Nephron (organoid): ENCODE measurements around the gene FREM2.

Experiments used
- H3K27ac Mint-ChIP-seq, 3 experiments: 2 replicates each; pipeline ENCODE4 v1.8.0; 2020; ENCODE audit warnings: mixed read lengths in 3 of 3, mild to moderate bottlenecking in 2 of 3, moderate library complexity in 1 of 3
- H3K27me3 Mint-ChIP-seq: 2 replicates; pipeline ENCODE4 v1.8.0; 2021; ENCODE audit warnings: low read depth, mild to moderate bottlenecking, moderate library complexity, mixed read lengths
- H3K36me3 Mint-ChIP-seq: 2 replicates; pipeline ENCODE4 v1.8.0; 2020; ENCODE audit warnings: low read depth, mixed read lengths
- H3K4me1 Mint-ChIP-seq: 2 replicates; pipeline ENCODE4 v1.8.0; 2020; ENCODE audit warnings: mixed read lengths
- H3K4me3 Mint-ChIP-seq, 3 experiments: 2 replicates each; pipeline ENCODE4 v1.8.0; 2020; ENCODE audit warnings: mild to moderate bottlenecking in 3 of 3, mixed read lengths in 3 of 3, moderate library complexity in 2 of 3
- H3K9me3 Mint-ChIP-seq: 2 replicates; pipeline ENCODE4 v1.8.0; 2020; ENCODE audit warnings: mixed read lengths
- TF ChIP-seq, protein P1 (sequence below), 3 experiments: fragments of 200-600 bp; sonication (generic); IDR thresholded peaks; one replicate each; pipeline ENCODE4 v1.5.0; 2021; ENCODE audit warnings: antibody characterized with exemption in 3 of 3; ENCODE audit not compliant: unreplicated experiment in 3 of 3

The FREM2 gene

GRCh38 chr13:38702669-38703068, 15.8 kb downstream of the FREM2 start:
- Mint-ChIP-seq H3K27me3 (no peaks in the 10 kb centered on the region), H3K4me1 (peaks cover 41% of the 10 kb centered on the region), H3K9me3 (no peaks in the 10 kb centered on the region), H3K27ac (peak overlapping the region in 2 of 3 experiments; percentile 8 to 43), H3K36me3 (peaks cover 15% of the 10 kb centered on the region), H3K4me3 (no peak overlapping the region)
- TF ChIP-seq, protein P1, sequence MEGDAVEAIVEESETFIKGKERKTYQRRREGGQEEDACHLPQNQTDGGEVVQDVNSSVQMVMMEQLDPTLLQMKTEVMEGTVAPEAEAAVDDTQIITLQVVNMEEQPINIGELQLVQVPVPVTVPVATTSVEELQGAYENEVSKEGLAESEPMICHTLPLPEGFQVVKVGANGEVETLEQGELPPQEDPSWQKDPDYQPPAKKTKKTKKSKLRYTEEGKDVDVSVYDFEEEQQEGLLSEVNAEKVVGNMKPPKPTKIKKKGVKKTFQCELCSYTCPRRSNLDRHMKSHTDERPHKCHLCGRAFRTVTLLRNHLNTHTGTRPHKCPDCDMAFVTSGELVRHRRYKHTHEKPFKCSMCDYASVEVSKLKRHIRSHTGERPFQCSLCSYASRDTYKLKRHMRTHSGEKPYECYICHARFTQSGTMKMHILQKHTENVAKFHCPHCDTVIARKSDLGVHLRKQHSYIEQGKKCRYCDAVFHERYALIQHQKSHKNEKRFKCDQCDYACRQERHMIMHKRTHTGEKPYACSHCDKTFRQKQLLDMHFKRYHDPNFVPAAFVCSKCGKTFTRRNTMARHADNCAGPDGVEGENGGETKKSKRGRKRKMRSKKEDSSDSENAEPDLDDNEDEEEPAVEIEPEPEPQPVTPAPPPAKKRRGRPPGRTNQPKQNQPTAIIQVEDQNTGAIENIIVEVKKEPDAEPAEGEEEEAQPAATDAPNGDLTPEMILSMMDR (IDR thresholded peaks at IDR 0.05; ENCODE audit: unreplicated experiment in 3 of 3) = no peak

- peaks cover 35% of the 10 kb centered on the region for H3K4me1 Mint-ChIP-seq
- no peak overlapping the region for H3K4me3 Mint-ChIP-seq
- H3K9me3 Mint-ChIP-seq = no peaks in the 10 kb centered on the region
- TF ChIP-seq, protein P1 (IDR thresholded peaks at IDR 0.05; ENCODE audit: unreplicated experiment in 3 of 3) = no peak
- H3K27ac Mint-ChIP-seq = peak overlapping the region in 1 of 3 experiments; percentile 8
- peaks cover 9% of the 10 kb centered on the region for H3K36me3 Mint-ChIP-seq
- no peaks in the 10 kb centered on the region for H3K27me3 Mint-ChIP-seq
These were observed 16.4 kb downstream of the FREM2 start for GRCh38 chr13:38703255-38703654.

- peak overlapping the region in 1 of 3 experiments; percentile 30 for H3K27ac Mint-ChIP-seq
- H3K9me3 Mint-ChIP-seq = no peaks in the 10 kb centered on the region
- TF ChIP-seq, protein P1 (IDR thresholded peaks at IDR 0.05; ENCODE audit: unreplicated experiment in 3 of 3) = no peak
- peaks cover 21% of the 10 kb centered on the region for H3K4me1 Mint-ChIP-seq
- no peaks in the 10 kb centered on the region for H3K36me3 Mint-ChIP-seq
- no peak overlapping the region for H3K4me3 Mint-ChIP-seq
- H3K27me3 Mint-ChIP-seq = no peaks in the 10 kb centered on the region
These were observed 18.5 kb downstream of the FREM2 start for GRCh38 chr13:38705365-38705764.

DNA sequence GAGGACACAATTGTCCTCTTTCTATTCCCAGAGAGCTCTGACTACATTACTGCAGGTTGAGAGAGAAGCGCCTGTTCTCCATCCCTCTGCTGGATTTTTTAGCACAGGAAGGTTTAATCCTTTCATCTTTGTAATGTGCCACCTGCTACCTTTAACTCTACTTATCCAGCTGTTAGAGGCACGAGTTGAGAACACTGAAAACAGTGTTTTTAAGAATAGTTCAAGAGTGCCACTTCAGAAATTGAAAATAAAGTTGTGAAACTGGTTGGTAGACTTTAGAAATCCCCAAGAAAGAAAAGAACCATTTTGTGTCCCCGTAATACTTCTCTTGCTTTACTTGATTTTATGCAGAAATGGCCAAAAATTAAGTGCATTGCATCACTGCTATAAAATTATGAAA, 20.6 kb downstream of the FREM2 start:
- Mint-ChIP-seq H3K4me1 (peaks cover 10% of the 10 kb centered on the region), H3K4me3 (no peak overlapping the region), H3K27ac (peak overlapping the region in 1 of 3 experiments; percentile 81), H3K27me3 (no peaks in the 10 kb centered on the region), H3K36me3 (no peaks in the 10 kb centered on the region), H3K9me3 (no peaks in the 10 kb centered on the region)
- TF ChIP-seq, protein P1 (IDR thresholded peaks at IDR 0.05; ENCODE audit: unreplicated experiment in 3 of 3) = no peak

DNA sequence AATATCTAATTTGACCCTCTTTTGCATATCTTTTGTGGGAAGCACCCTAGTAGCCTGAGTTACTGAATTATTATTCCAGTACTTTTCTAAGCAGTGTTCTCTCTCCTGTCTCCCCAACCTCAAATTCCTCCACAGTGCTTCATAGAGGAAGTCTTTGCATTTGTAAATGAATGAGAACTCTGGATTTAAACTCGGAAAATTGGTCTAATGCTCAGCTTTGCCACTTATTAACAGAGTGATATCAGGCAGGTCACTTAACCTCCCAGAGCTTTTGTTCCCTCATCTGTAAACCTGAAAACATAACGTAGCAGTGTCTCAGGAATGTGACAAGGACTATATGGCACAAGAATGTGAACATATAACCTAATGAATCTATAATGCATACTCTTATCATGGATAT, 26.2 kb downstream of the FREM2 start:
- TF ChIP-seq, protein P1 (IDR thresholded peaks at IDR 0.05; ENCODE audit: unreplicated experiment in 3 of 3) = no peak
- H3K36me3 Mint-ChIP-seq = no peaks in the 10 kb centered on the region
- no peak overlapping the region for H3K4me3 Mint-ChIP-seq
- H3K9me3 Mint-ChIP-seq = no peaks in the 10 kb centered on the region
- peaks cover 5% of the 10 kb centered on the region for H3K4me1 Mint-ChIP-seq
- no peaks in the 10 kb centered on the region for H3K27me3 Mint-ChIP-seq
- peak overlapping the region; percentile 3 to 80 (median 13) for H3K27ac Mint-ChIP-seq

DNA sequence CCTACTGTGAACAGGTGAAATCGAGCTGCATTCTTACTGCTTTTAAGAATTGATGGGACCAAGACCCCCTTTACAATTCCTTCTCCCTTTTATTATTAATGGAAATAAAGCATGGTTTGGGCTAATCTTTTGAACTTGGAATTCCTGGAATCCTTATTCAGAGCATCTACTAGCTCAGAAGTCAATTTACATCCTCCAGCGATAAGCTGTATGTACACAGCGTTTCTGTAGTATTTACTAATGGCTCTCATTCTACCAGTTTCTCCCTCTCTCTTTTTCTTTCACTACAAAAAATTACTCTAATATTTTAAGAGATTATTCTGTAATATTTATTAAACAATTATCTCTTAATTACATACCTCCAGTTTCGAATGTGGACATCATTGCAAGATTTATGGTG, 31.5 kb downstream of the FREM2 start:
- Mint-ChIP-seq H3K27me3 (no peaks in the 10 kb centered on the region), H3K4me1 (peaks cover 10% of the 10 kb centered on the region), H3K4me3 (no peak overlapping the region), H3K9me3 (no peaks in the 10 kb centered on the region), H3K36me3 (no peaks in the 10 kb centered on the region), H3K27ac (no peak overlapping the region)
- TF ChIP-seq, protein P1 (IDR thresholded peaks at IDR 0.05; ENCODE audit: unreplicated experiment in 3 of 3) = no peak
